ACC112 (cell line): ENCODE measurements around the gene KRTAP20-2.

Experiments
- H2AFZ ChIP-seq: fragments of 200-600 bp; sonication (generic); one replicate; pipeline ENCODE4 v1.6.0; 2017; ENCODE audit warnings: antibody characterized with exemption, low read length; ENCODE audit not compliant: unreplicated experiment
- H3K27ac ChIP-seq: fragments of 200-600 bp; sonication (generic); 2 replicates; pipeline ENCODE4 v1.5.1; 2014; ENCODE audit warnings: low read depth, mild to moderate bottlenecking, antibody characterized with exemption, low read length, moderate library complexity
- H3K27me3 ChIP-seq: fragments of 200-600 bp; sonication (generic); 2 replicates; pipeline ENCODE4 v1.6.1; 2014; ENCODE audit warnings: mild to moderate bottlenecking, antibody characterized with exemption, low read length, moderate library complexity, mixed read lengths; ENCODE audit not compliant: insufficient read depth
- H3K36me3 ChIP-seq: fragments of 200-600 bp; sonication (generic); 2 replicates; pipeline ENCODE4 v1.6.1; 2016; ENCODE audit warnings: mild to moderate bottlenecking, antibody characterized with exemption, low read length, moderate library complexity, mixed read lengths; ENCODE audit not compliant: insufficient read depth
- H3K4me1 ChIP-seq: fragments of 200-600 bp; sonication (generic); one replicate; pipeline ENCODE4 v1.6.1; 2016; ENCODE audit warnings: low read length, mixed read lengths; ENCODE audit not compliant: insufficient read depth, unreplicated experiment, control insufficient read depth
- H3K4me3 ChIP-seq: fragments of 200-600 bp; sonication (generic); 2 replicates; pipeline ENCODE4 v1.5.1; 2014; ENCODE audit warnings: mild to moderate bottlenecking, low read depth, low read length
- H3K79me2 ChIP-seq: fragments of 200-600 bp; sonication (generic); one replicate; pipeline ENCODE4 v1.6.0; 2016; ENCODE audit warnings: low read length; ENCODE audit not compliant: control insufficient read depth, unreplicated experiment, insufficient read depth

KRTAP20-2 gene

GRCh38 chr21:30620522-30620921 lies 14.5 kb upstream of the KRTAP20-2 start, which contains the start of gene KRTAP20-4:
Gene KRTAP20-4 (plus strand): TSS chr21:30620627.
- no peaks in the 10 kb centered on the region for H3K79me2 ChIP-seq
- H3K4me1 ChIP-seq: no peaks in the 10 kb centered on the region
- H3K36me3 ChIP-seq: no peaks in the 10 kb centered on the region
- no peak within 1 kb of the TSS for H3K4me3 ChIP-seq
- H2AFZ ChIP-seq: no peak within 1 kb of the TSS
- no peaks in the 10 kb centered on the region for H3K27me3 ChIP-seq
- no peak within 1 kb of the TSS for H3K27ac ChIP-seq

DNA sequence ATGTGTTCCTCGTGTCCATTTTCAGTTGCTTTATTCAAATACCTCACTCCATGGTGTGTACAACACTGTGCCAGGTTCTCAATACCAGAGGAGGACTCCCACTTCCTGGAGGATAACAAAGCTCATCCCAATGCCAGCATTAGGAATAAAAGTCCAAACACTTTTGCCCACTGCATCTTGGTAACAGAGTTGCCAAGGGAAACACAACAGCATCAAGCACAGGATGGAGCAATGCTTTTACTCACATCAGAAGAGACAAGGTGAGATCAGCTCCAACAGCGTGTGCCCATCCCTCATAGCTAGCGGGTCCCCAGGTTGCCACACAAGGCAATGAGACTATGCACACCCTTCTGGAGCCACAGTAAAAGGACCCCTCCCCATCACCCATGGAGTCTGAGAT lies 11.6 kb upstream of the KRTAP20-2 start:
- Histone ChIP-seq H3K4me1 (no peaks in the 10 kb centered on the region), H3K79me2 (no peaks in the 10 kb centered on the region), H3K4me3 (no peak overlapping the region), H3K27me3 (no peaks in the 10 kb centered on the region), H3K36me3 (no peaks in the 10 kb centered on the region), H2AFZ (no peak overlapping the region), H3K27ac (no peak overlapping the region)

DNA sequence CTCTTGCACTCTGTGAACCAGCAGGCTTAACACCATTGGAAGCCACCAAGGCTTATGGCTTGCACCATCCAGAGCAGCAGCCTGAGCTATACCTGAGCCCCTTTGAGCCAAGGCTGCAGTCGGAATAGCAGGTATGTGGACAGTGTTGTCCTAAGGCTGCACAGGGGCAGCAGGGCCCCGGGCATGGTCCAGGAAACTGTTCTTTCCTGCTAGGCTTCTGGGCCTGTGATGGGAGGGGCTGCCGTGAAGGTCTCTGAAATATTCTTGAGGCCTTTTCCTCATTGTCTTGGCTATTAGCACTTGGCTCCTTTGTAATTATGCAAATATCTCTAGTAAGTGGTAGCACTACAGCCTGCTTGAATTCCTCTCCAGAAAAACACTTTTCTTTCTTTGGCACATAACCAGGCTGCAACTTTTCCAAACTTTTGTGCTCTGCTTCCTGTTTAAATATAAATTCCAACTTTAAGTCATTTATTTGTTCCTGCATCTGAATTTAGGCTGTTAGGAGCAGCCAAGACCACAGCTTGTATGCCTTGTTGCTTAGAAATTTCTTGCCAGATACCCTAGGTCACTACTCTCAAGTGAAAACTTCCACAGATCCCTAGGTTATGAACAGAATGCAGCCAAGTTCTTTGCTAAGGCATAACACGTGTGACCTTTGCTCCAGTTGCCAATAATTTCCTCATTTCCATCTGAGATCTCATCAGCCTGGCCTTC lies 9.4 kb upstream of the KRTAP20-2 start:
- H3K27me3 ChIP-seq: no peaks in the 10 kb centered on the region
- no peak overlapping the region for H3K27ac ChIP-seq
- H3K4me1 ChIP-seq: no peaks in the 10 kb centered on the region
- no peaks in the 10 kb centered on the region for H3K79me2 ChIP-seq
- H3K4me3 ChIP-seq: no peak overlapping the region
- no peak overlapping the region for H2AFZ ChIP-seq
- no peaks in the 10 kb centered on the region for H3K36me3 ChIP-seq

DNA sequence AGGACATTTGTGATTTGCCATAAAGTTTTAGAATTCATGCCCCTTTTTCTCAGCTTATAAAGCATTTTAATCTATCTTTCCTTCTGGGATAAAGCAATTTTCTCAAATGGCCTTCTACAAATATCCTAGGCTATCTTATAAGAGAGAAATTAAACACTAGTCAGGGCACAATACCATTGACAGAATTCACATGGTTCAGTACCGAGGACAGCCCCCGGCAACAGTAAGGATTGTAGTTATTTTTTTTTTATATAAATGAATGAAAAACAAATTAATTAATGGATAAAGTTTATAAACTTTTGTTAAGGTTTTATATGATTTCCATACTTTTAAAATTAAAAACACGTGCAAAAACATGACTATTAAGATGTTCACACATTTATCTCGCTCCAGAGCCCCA lies 6.9 kb upstream of the KRTAP20-2 start:
- Histone ChIP-seq H3K4me3 (no peak overlapping the region), H3K79me2 (no peaks in the 10 kb centered on the region), H3K27me3 (no peaks in the 10 kb centered on the region), H2AFZ (no peak overlapping the region), H3K4me1 (no peaks in the 10 kb centered on the region), H3K27ac (no peak overlapping the region), H3K36me3 (no peaks in the 10 kb centered on the region)

DNA sequence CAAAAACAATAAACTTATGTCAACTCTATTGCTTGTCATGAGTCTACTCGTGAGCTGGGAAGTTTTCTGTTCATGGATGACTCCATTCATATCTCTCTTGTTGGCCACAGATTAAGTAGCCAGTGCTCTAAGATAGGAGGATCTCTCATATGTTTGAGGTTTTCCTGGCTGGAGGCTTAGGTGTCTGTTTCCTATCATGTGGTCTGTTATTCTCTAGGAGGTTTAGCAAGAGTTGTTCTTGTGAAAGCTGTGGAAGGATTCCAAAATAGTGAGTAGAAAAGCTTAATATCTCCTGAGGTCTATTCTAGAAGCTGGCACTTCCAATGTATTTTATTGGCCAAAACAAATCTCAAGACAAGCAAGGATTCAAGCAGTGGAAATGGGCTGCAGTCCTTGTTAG lies 5.8 kb upstream of the KRTAP20-2 start:
- no peaks in the 10 kb centered on the region for H3K79me2 ChIP-seq
- H3K4me1 ChIP-seq: no peaks in the 10 kb centered on the region
- no peak overlapping the region for H3K4me3 ChIP-seq
- H3K27ac ChIP-seq: no peak overlapping the region
- H2AFZ ChIP-seq: no peak overlapping the region
- no peaks in the 10 kb centered on the region for H3K36me3 ChIP-seq
- no peaks in the 10 kb centered on the region for H3K27me3 ChIP-seq

- Histone ChIP-seq H3K4me3 (no peak overlapping the region), H2AFZ (no peak overlapping the region), H3K27ac (no peak overlapping the region), H3K79me2 (no peaks in the 10 kb centered on the region), H3K36me3 (no peaks in the 10 kb centered on the region), H3K27me3 (no peaks in the 10 kb centered on the region), H3K4me1 (no peaks in the 10 kb centered on the region)
These were observed 3.7 kb downstream of the KRTAP20-2 start for GRCh38 chr21:30638686-30639085.

DNA sequence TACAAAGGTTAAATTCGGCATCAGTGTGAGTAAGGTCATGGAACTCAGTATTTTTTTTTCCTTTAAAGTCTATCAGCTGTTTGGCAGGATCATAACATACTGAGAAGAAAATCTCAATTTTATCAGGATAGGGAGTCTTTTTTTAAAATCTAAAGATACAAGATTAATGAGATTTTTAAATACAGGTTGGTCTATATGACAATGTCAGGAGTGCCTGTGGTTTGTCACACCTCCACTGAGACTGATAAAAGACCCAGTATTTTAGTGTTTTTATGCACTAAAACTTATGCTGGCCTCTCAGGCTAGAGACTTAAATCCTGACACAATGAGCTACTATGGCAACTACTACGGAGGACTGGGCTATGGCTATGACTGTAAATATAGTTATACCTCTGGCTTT lies 7.6 kb downstream of the KRTAP20-2 start, which contains the start of gene KRTAP20-3:
KRTAP20-3 (plus strand) TSS at position 301 of the 400 bp plus-strand sequence.
- Histone ChIP-seq H3K27me3 (no peaks in the 10 kb centered on the region), H3K4me1 (no peaks in the 10 kb centered on the region), H3K36me3 (no peaks in the 10 kb centered on the region), H3K4me3 (no peak within 1 kb of the TSS), H3K27ac (no peak within 1 kb of the TSS), H2AFZ (no peak within 1 kb of the TSS), H3K79me2 (no peaks in the 10 kb centered on the region)

GRCh38 chr21:30646904-30647414 lies 12.0 kb downstream of the KRTAP20-2 start:
- Histone ChIP-seq H3K27me3 (no peaks in the 10 kb centered on the region), H3K27ac (no peak overlapping the region), H3K4me3 (no peak overlapping the region), H3K4me1 (no peaks in the 10 kb centered on the region), H3K36me3 (no peaks in the 10 kb centered on the region), H3K79me2 (no peaks in the 10 kb centered on the region), H2AFZ (no peak overlapping the region)

DNA sequence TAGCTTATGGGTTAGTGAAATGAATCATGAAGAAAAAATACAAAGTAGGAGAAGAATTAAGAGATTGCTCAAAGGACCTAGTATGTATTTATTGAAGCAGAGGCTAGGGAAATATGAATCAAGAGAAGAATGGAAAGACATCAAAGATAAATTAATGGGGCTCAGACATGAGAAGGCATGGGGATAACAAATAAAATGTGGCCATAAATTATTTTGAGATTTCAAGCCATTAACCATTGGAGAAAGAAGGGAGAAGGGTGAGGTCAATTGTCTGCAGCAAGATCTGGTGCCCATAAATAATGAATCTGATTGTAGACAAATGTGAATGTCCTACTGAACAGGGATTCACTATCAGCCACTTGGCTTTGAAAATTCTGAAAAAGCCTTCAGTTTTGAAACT lies 17.9 kb downstream of the KRTAP20-2 start:
- Histone ChIP-seq H3K27me3 (no peaks in the 10 kb centered on the region), H3K36me3 (no peaks in the 10 kb centered on the region), H3K79me2 (no peaks in the 10 kb centered on the region), H3K27ac (no peak overlapping the region), H3K4me1 (no peaks in the 10 kb centered on the region), H3K4me3 (no peak overlapping the region), H2AFZ (no peak overlapping the region)

- no peaks in the 10 kb centered on the region for H3K27me3 ChIP-seq
These were observed 33.8 kb downstream of the KRTAP20-2 start for GRCh38 chr21:30668776-30669175.

GRCh38 chr21:30672985-30673650 lies 38.1 kb downstream of the KRTAP20-2 start:
- no peak overlapping the region for H3K27ac ChIP-seq

More at GRCh38 chr21:30668776-30669175, 33.8 kb downstream of the KRTAP20-2 start:
- H3K4me1 ChIP-seq: no peaks in the 10 kb centered on the region
- H3K36me3 ChIP-seq: no peaks in the 10 kb centered on the region
- no peaks in the 10 kb centered on the region for H3K79me2 ChIP-seq
- H3K27ac ChIP-seq: no peak overlapping the region
- no peak overlapping the region for H2AFZ ChIP-seq
- no peak overlapping the region for H3K4me3 ChIP-seq

More at GRCh38 chr21:30672985-30673650, 38.1 kb downstream of the KRTAP20-2 start:
- Histone ChIP-seq H3K36me3 (no peaks in the 10 kb centered on the region), H3K4me3 (no peak overlapping the region), H3K79me2 (no peaks in the 10 kb centered on the region), H2AFZ (no peak overlapping the region), H3K27me3 (no peaks in the 10 kb centered on the region), H3K4me1 (no peaks in the 10 kb centered on the region)
